Cardiac septum (tissue), 1 donor: Measurements from ENCODE around the gene MAG. TPM values are rescaled to one million over a fixed set of nuclear protein-coding genes. Genes with fewer than 3 reads are reported as not detected.

Experiments
- DNase-seq: peaks from one replicate; pipeline ENCODE4 v3.0.0-alpha.2; 2020; ENCODE audit warnings: low spot score
- intact Hi-C: fragments of 100-400 bp; cut with DNase I; formaldehyde crosslinking; loops from one replicate; pipeline ENCODE4 v1.14.0; 2022
- total RNA-seq: library from RNA; stranded (reverse); fragmentation: NEBNext Ultra II Directional; extraction: Animal tissue kit (Norgen Biotek cat#: 25700); gene quantifications from one replicate; pipeline ENCODE4 v1.2.1, GENCODE V29; 2021
- donor health status: DM: no; HTN: no; CAD: no.

Gene MAG
- total RNA-seq, 1 donor from 2014 or later: not detected

DNA sequence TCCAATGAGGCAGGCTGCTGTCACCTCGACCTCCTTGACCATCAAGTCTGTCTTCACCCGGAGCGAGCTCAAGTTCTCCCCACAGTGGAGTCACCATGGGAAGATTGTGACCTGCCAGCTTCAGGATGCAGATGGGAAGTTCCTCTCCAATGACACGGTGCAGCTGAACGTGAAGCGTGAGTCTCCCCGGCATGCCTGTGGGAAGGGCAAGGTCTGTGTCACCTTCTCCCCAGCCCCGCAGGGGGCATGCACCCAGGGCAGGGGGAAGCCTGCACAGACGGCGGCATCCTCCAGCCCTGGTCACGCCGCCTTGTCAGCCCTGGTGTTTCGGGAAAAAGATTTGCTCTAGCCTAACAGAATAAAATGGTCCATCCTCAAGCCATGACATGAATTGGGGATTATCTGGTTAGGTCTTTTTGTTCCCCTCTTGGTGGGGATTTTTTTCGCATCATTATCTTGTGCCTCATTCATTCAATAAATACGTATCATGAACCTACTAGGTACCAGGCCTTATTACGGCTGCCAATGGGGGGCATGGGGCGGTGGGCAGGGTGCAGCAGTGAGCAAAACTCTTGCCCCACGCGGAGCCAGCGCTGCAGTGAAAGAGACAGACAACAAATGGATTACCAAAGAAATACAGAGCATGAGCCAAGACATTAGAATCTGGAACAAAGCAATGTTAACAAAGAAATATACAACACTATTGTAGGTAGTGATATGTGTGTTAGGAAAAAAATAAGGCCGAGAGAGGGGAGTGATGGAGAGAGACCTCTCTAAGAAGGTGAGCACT lies 44.4 kb downstream of the MAG start:
- DNase-seq: no peak
- intact Hi-C loops: no loop called here

DNA sequence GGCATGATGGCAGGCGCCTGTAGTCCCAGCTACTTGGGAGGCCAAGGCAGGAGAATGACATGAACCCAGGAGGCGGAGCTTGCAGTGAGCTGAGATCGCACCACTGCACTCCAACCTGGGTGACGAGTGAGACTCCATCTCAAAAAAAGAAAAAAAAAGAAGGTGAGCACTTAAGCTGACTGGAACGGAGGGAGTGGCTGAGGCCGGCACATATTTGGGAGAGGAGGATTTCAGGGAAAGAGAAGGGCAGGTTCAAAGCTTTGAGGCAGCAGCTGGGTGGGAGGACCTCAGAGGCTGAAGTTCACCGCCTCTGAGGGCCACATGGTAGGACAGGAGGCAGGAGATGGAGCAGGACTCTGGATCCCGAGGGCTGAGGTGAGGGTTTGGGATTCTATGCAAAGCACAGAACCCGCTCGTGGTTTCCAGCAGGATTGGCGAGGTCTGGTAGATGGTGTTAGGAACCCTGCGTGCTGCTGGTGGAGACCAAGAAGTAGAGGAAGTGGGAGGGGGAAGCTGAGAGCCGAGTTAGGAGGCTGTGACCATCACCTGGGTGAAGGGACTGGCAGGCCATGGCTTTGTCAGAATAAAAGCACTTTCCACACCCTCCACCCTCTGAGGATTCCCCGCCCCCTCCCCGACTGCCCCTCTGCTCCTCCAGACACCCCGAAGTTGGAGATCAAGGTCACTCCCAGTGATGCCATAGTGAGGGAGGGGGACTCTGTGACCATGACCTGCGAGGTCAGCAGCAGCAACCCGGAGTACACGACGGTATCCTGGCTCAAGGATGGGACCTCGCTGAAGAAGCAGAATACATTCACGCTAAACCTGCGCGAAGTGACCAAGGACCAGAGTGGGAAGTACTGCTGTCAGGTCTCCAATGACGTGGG lies 45.4 kb downstream of the MAG start:
- no peak for DNase-seq
- intact Hi-C loops: no loop called here

DNA sequence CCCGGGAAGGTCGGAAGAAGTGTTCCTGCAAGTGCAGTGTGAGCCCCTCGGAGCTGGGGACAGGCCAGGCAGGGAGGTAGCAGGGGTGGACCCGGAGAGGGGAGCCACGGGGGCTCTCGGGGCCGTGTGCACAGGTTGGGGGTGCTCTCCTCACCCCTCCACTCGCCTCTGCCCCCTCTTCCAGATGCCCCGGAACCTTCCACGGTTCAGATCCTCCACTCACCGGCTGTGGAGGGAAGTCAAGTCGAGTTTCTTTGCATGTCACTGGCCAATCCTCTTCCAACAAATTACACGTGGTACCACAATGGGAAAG lies 46.0 kb downstream of the MAG start:
- intact Hi-C loops: no loop called here
- no peak for DNase-seq

GRCh38 chr19:35340431-35340830 lies 48.5 kb downstream of the MAG start:
- intact Hi-C loops: no loop called here
- DNase-seq: peak; percentile 22

- peak; percentile 66 for DNase-seq
- intact Hi-C loops: no loop called here
Measured at GRCh38 chr19:35341006-35341405, 49.0 kb downstream of the MAG start.

DNA sequence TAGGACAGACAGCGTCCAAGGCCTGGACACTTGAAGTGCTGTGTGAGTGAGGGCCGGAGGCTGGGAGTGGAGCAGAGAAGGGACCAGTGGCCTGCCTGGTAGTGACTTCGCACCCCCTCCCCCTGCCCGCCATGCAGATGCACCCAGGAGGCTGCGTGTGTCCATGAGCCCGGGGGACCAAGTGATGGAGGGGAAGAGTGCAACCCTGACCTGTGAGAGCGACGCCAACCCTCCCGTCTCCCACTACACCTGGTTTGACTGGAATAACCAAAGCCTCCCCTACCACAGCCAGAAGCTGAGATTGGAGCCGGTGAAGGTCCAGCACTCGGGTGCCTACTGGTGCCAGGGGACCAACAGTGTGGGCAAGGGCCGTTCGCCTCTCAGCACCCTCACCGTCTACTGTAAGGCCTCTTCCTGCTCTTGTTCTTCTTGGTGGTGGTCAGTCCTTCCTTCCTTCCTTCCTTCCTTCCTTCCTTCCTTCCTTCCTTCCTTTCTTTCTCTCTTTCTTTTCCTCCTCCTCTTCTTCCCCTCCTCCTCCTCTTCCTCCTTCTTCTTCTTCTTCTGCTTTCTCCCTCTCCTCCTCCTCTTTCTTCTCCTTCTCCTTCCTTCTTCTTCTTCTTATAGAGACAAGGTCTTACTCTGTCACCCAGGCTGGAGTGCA lies 49.7 kb downstream of the MAG start:
- DNase-seq: peak; percentile 64
- intact Hi-C loops: no loop called here

- DNase-seq: peak; percentile 29
- intact Hi-C loops: no loop called here
Measured at GRCh38 chr19:35342430-35342829, 50.5 kb downstream of the MAG start.

GRCh38 chr19:35344511-35345031 lies 52.6 kb downstream of the MAG start:
- DNase-seq: peak; percentile 49
- intact Hi-C loops: no loop called here

DNA sequence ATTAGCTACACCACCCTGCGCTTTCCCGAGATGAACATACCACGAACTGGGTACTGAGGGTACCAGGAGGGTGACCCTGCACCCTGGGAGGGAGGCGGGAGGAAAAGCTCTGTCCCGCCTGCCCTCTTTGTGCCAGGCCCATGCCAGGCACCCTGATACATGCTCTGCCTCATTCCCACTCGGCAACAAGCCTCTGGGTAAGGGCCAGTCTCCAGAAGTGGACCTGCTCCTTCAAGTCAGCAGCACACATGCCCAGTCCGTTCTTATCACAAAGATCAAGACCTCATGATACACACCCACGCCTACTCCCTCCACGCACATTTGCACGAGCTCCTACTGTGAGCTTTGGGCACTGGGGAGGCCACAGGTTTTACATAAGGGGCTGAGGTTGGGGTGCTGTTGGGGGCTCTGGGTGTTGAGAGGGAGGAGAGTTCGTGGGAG lies 53.7 kb downstream of the MAG start:
- intact Hi-C loops: no loop called here
- DNase-seq: peak; percentile 47

DNA sequence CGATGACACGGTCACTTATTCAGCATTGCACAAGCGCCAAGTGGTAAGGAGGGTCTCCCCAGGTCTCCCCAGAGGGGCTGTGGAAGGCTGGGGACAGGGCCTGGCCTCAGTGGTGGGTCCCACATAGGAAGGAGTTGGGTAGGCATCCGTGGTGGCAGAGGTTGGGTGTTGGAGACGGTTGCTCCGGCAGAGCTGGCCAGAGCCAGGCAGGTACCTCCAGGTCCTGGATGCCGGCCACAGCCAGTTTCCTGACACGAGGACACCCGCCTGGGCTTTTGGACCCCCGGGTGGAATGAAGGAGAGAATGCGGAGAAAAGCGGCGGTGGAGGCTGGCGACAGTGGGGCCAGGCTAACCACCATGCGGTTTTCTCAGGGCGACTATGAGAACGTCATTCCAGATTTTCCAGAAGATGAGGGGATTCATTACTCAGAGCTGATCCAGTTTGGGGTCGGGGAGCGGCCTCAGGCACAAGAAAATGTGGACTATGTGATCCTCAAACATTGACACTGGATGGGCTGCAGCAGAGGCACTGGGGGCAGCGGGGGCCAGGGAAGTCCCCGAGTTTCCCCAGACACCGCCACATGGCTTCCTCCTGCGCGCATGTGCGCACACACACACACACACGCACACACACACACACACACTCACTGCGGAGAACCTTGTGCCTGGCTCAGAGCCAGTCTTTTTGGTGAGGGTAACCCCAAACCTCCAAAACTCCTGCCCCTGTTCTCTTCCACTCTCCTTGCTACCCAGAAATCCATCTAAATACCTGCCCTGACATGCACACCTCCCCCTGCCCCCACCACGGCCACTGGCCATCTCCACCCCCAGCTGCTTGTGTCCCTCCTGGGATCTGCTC lies 54.5 kb downstream of the MAG start:
- intact Hi-C loops: no loop called here
- DNase-seq: peak; percentile 77

DNA sequence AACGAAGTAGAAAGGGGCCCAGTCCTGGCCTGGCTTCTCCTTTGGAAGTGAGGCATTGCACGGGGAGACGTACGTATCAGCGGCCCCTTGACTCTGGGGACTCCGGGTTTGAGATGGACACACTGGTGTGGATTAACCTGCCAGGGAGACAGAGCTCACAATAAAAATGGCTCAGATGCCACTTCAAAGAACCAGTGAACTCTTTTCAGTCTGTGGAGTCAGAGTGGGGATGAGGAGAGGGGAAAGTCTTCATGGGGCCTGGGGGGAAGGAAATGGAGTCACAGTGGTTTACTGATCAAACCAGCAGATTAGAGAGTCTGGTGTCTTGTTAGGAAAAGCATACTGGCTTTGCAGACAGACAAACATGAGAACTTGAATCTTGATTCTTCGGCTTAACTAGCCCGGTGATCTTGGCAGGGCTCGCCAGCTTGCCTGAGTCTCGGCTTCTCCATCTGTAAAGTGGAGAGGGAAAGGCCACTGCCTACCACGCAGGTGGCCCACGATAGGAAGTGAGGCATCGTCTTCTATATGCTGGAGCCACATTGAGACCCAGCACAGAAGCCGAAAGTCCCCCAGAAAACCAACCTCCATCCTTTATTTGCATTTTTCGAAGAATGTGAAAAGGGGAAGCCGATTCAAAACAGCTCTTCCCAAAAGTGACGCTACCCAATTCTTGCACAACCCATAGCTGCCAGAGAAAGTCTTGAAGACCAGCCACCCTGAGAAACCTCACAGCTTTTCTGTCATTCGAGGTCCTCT lies 55.4 kb downstream of the MAG start, which contains the start of gene FFAR1:
FFAR1 (plus strand) TSS at position 732 of the 759 bp plus-strand sequence. CDS start 3,650 bp downstream, outside the sequence.
- intact Hi-C loops: no loop called here
- peak; percentile 76 for DNase-seq

DNA sequence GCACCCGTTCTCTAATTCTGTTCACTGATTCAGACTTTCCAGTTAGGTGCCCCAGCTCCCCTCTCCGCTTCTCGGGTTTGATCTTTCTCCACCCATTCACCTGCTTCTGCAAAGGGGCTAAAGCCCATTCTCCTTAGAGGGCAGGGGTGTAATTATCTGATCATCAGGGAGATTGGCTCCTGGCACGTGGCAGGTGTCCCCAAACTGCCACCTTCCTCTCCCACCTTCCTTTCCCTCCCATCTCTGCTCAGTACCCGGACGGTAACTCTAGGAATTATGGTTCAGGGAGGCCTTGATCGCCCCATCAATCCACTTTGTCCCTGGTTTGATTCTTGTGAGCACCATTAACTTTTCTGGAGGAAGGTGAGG lies 56.0 kb downstream of the MAG start:
- intact Hi-C loops: no loop called here
- no peak for DNase-seq

DNA sequence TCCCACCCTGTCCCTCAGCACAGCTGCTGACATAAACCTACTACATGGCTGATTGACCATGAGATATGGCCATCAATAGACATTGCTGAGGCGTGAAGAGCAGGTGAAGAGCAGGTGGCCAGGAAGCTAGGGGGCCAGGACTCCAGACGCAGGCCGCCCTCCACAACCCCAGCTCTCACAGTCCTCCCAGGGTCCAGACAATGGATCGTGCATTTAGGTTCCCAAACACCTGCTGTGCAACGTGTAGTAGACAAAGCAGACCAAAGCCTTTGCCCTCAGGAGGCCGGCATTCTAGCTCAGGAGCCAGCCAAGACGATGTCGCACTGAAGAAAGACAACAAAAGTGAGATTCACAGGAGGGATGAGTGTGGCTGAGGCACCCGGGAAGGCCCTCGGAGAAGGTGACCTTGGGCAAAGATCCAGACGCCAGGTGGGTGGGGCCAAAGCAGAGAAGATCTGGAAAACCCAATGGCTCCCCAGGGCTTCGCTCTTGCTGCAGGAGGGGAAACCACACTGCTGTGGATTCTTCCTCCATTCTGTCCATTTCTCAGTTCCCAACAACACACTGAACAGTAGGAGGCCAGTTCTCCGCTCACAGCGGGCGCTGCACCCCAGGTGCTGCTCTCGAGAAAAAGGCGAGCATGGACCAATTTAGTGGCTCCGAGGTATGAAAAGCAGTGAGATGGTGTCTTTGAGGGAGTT lies 57.1 kb downstream of the MAG start:
- intact Hi-C loops: no loop called here
- peak; percentile 55 for DNase-seq

GRCh38 chr19:35349614-35350521 lies 57.9 kb downstream of the MAG start:
- DNase-seq: peak; percentile 69
- intact Hi-C loops: no loop called here

- DNase-seq: no peak
- intact Hi-C loops: no loop called here
Measured at GRCh38 chr19:35350591-35350990, 58.6 kb downstream of the MAG start.

GRCh38 chr19:35351411-35352176 lies 59.6 kb downstream of the MAG start:
- DNase-seq: peak; percentile 68
- intact Hi-C loops: loop anchor here (1.0 kb wide), 2 partner anchors 117 to 144 kb away; no protein-coding TSS in a partner anchor
